ENCODE data around the gene PCDHB7.
"Not testable (repeated sequence)": the region's sequence is repeated elsewhere in the genome, so short reads cannot be mapped to it uniquely, and the experiment has no call there.

Gene PCDHB7

DNA sequence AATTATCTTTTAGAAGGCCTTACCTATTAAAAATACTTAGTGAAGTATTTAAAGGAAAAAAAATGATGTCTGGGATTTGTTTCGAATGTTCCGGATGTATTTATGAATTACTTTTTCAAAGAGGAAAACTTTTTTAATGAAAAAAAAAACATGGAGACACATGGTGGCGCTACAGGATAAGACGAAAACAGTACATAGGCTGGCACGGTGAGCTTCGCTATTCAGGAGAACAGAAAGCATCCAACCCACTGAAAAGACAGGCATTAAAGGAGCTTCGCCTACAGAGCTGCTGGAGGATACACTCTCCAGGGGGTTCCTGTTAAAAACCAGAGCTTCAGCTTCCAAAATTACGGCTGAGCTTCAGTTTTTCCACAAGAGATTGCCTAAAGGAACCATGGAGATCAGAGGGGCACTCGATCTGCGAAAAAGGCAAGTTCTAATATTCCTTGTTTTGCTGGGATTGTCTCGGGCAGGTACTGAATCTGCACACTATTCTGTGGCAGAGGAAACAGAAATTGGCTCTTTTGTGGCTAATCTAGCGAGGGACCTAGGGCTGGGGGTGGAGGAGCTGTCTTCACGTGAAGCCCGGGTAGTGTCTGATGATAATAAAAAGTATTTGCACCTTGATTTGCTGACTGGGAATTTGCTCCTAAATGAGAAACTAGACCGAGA, 50.8 kb downstream of the PCDHB7 start, which contains the start of gene PCDHB14:
Gene PCDHB14, plus strand, starts transcription at position 232 of the 672 bp plus-strand sequence. Its CDS starts 163 bp downstream, at position 395.
- Histone ChIP-seq H3K36me3 (ENCODE audit: insufficient read depth, low read length) (no peaks in the 10 kb centered on the region), H3K9me3 (ENCODE audit: low read length) (peaks cover 8% of the 10 kb centered on the region), H3K4me1 (ENCODE audit: insufficient read depth, low read length) (no peaks in the 10 kb centered on the region), H2AFZ (ENCODE audit: low read depth, low read length) (no peak within 1 kb of the TSS), H3K4me3 (ENCODE audit: low read length) (peak within 1 kb of the TSS; percentile 33), H3K27me3 (ENCODE audit: insufficient read depth, low read length) (no peaks in the 10 kb centered on the region)

DNA sequence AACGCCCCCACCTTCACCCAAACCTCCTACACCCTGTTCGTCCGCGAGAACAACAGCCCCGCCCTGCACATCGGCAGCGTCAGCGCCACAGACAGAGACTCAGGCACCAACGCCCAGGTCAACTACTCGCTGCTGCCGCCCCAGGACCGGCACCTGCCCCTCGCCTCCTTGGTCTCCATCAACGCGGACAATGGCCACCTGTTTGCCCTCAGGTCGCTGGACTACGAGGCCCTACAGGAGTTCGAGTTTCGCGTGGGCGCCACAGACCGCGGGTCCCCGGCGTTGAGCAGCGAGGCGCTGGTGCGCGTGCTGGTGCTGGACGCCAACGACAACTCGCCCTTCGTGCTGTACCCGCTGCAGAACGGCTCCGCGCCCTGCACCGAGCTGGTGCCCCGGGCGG, 52.4 kb downstream of the PCDHB7 start:
- not testable (repeated sequence) for H2AFZ ChIP-seq (ENCODE audit: low read depth, low read length); H3K4me1 ChIP-seq (ENCODE audit: insufficient read depth, low read length); H3K9me3 ChIP-seq (ENCODE audit: low read length); H3K27me3 ChIP-seq (ENCODE audit: insufficient read depth, low read length); H3K4me3 ChIP-seq (ENCODE audit: low read length); H3K36me3 ChIP-seq (ENCODE audit: insufficient read depth, low read length)

DNA sequence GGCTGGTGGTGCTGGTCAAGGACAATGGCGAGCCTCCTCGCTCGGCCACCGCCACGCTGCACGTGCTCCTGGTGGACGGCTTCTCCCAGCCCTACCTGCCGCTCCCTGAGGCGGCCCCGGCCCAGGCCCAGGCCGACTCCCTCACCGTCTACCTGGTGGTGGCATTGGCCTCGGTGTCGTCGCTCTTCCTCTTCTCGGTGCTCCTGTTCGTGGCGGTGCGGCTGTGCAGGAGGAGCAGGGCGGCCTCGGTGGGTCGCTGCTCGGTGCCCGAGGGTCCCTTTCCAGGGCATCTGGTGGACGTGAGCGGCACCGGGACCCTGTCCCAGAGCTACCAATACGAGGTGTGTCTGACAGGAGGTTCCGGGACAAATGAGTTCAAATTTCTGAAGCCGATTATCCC, 53.0 kb downstream of the PCDHB7 start:
- not testable (repeated sequence) for H3K4me3 ChIP-seq (ENCODE audit: low read length); H3K4me1 ChIP-seq (ENCODE audit: insufficient read depth, low read length); H3K27me3 ChIP-seq (ENCODE audit: insufficient read depth, low read length); H3K36me3 ChIP-seq (ENCODE audit: insufficient read depth, low read length); H2AFZ ChIP-seq (ENCODE audit: low read depth, low read length); H3K9me3 ChIP-seq (ENCODE audit: low read length)
